HepG2 (cell line): ENCODE results near the gene PRDM15. TPM values are rescaled to one million over a fixed set of nuclear protein-coding genes. Genes with fewer than 3 reads are reported as not detected.

ENCODE experiments used
- ATAC-seq: fragments of 200-7000 bp; cut with Tn5 transposase; 3 replicates; pipeline ENCODE4 v1.9.1; 2020; ENCODE audit warnings: mild to moderate bottlenecking, moderate library complexity
- BruUV-seq: library from RNA; stranded (reverse); fragments of 400-500 nt; replicated peaks from 2 replicates; lab custom pipeline; 2021; lab: Mats Ljungman, UMichigan
- CTCF ChIA-PET: fragments of 300-600 bp; formaldehyde crosslinking; extraction: SDS; loops from one replicate; lab custom pipeline; 2021; ENCODE audit warnings: low total read pairs, inconsistent platforms, low intra/inter-chr PET ratio; lab: Yijun Ruan, JAX
- POLR2A ChIA-PET: fragments of 350-600 bp; sonication (Branson Sonifier 250); formaldehyde crosslinking; loops from one replicate; lab custom pipeline; 2020; ENCODE audit warnings: antibody characterized with exemption, inconsistent platforms; lab: Yijun Ruan, JAX
- DNase-seq: peaks from one replicate; pipeline ENCODE4 v3.0.0-alpha.2; 2015; ENCODE audit warnings: low spot score
- FAIRE-seq: peaks from 3 replicates; lab custom pipeline; 2011; peaks lifted over from hg19 to GRCh38; lab: Jason Lieb, UNC
- H2AFZ ChIP-seq: one replicate; pipeline ENCODE4 v1.6.1; 2011; ENCODE audit warnings: low read length, inconsistent platforms
- H3K27ac ChIP-seq: fragments of 300-600 bp; 3 replicates; pipeline ENCODE4 v1.8.0; 2011; ENCODE audit warnings: mixed run types, mild to moderate bottlenecking, mixed read lengths, low read length, inconsistent platforms; ENCODE audit not compliant: insufficient read depth; ENCODE audit errors: extremely low read length
- H3K27me3 ChIP-seq, 2 experiments: fragments of 200-600 bp in 1 of 2; 2 replicates in 1 of 2; 3 replicates in 1 of 2; pipeline versions ENCODE4 v1.6.0 to v1.8.0; 2011; ENCODE audit warnings: low read length in 2 of 2, mild to moderate bottlenecking in 2 of 2, moderate library complexity in 2 of 2, inconsistent platforms in 1 of 2; ENCODE audit not compliant: insufficient read depth in 2 of 2, control insufficient read depth in 1 of 2
- H3K36me3 ChIP-seq, 2 experiments: fragments of 200-600 bp in 1 of 2; replicated peaks in 1 of 2; 2 replicates in 1 of 2; 3 replicates in 1 of 2; pipeline versions ENCODE4 v1.5.1 to v1.8.0; 2011; ENCODE audit warnings: low read length in 2 of 2, inconsistent platforms in 1 of 2; ENCODE audit not compliant: insufficient read depth in 2 of 2, control insufficient read depth in 1 of 2
- H3K4me1 ChIP-seq: 2 replicates; pipeline ENCODE4 v1.5.1; 2012; ENCODE audit warnings: low read length, inconsistent platforms; ENCODE audit not compliant: insufficient read depth
- H3K4me2 ChIP-seq: 2 replicates; pipeline ENCODE4 v1.6.0; 2011; ENCODE audit warnings: low read depth, low read length, inconsistent platforms
- H3K4me3 ChIP-seq, 3 experiments: fragments of 200-600 bp in 1 of 3; sonication (generic), shearing (Covaris generic) in 1 of 3; replicated peaks in 1 of 3; 2 replicates each; pipeline ENCODE4 v1.5.1; 2011 to 2016; ENCODE audit warnings: low read length in 3 of 3, inconsistent platforms in 2 of 3, low read depth in 2 of 3, mild to moderate bottlenecking in 2 of 3, control low read depth in 1 of 3, mixed read lengths in 1 of 3; ENCODE audit not compliant: insufficient read depth in 1 of 3
- H3K79me2 ChIP-seq: one replicate; pipeline ENCODE4 v1.6.1; 2011; ENCODE audit warnings: low read length, inconsistent platforms; ENCODE audit not compliant: insufficient read depth
- H3K9ac ChIP-seq: 2 replicates; pipeline ENCODE4 v1.6.0; 2011; ENCODE audit warnings: mild to moderate bottlenecking, low read depth, low read length, inconsistent platforms; ENCODE audit not compliant: insufficient read depth
- H3K9me3 ChIP-seq: 2 replicates; pipeline ENCODE4 v1.5.1; 2012; ENCODE audit warnings: mild to moderate bottlenecking, low read length
- H4K20me1 ChIP-seq: 2 replicates; pipeline ENCODE4 v1.6.0; 2011; ENCODE audit warnings: inconsistent platforms, mild to moderate bottlenecking, low read length, moderate library complexity; ENCODE audit not compliant: insufficient read depth
- FOXA3 ChIP-seq: IDR thresholded peaks from 2 replicates; pipeline ENCODE4 v1.6.1; 2016; ENCODE audit warnings: missing genetic modification reagents, missing compliant biosample characterization
- JUNB ChIP-seq: sonication (generic); formaldehyde crosslinking; IDR thresholded peaks from 2 replicates; pipeline ENCODE4 v1.8.0; 2022; ENCODE audit warnings: missing genetic modification reagents, mild to moderate bottlenecking, borderline replicate concordance
- MIER3 ChIP-seq: IDR thresholded peaks from 2 replicates; pipeline ENCODE4 v1.6.1; 2016; ENCODE audit warnings: missing compliant biosample characterization, borderline replicate concordance
- ZFY ChIP-seq: sonication (generic); formaldehyde crosslinking; IDR thresholded peaks from 2 replicates; pipeline ENCODE4 v1.4.0; 2020; ENCODE audit warnings: missing genetic modification reagents
- ZNF124 ChIP-seq: sonication (generic); formaldehyde crosslinking; IDR thresholded peaks from 2 replicates; pipeline ENCODE4 v1.4.0; 2020; ENCODE audit warnings: missing genetic modification reagents
- ZNF350 ChIP-seq: sonication (generic); formaldehyde crosslinking; IDR thresholded peaks from 2 replicates; pipeline ENCODE4 v1.4.0; 2020; ENCODE audit warnings: mild to moderate bottlenecking, low read depth, missing genetic modification reagents, borderline replicate concordance
- ZNF788 ChIP-seq: sonication (generic); formaldehyde crosslinking; IDR thresholded peaks from 2 replicates; pipeline ENCODE4 v1.5.0; 2020; ENCODE audit warnings: mild to moderate bottlenecking, missing genetic modification reagents, borderline replicate concordance
- WGBS: methylation state at CpG from one replicate; pipeline ENCODE4 v1.1.6; 2017; ENCODE audit warnings: low lambda C conversion rate; 5-methylcytosine and 5-hydroxymethylcytosine counted together
- in situ Hi-C: cut with HindIII; loops from 2 replicates; pipeline ENCODE4 v1.10.0; 2017; ENCODE audit warnings: low pct_unique_long_range_greater_than_20kb; ENCODE audit not compliant: extremely low pct_ligation_motif_present
- intact Hi-C: fragments of 100-400 bp; cut with micrococcal nuclease; formaldehyde crosslinking; loops from one replicate; pipeline ENCODE4 v1.10.0; 2022; ENCODE audit not compliant: unreplicated experiment
- polyA plus RNA-seq, 8 experiments: library from polyadenylated mRNA; depleted of rRNA in 3 of 8; stranded (reverse) in 7 of 8; unstranded in 1 of 8; fragments of >200 nt; fragmentation: Illumina TruSeq in 4 of 8; extraction: Trizol in 4 of 8; gene quantifications; 2 replicates each; pipeline versions ENCODE4 v1.2.1 to v1.2.3, GENCODE V29; 2011 to 2016; ENCODE audit warnings: low read depth in 4 of 8, missing spikeins in 1 of 8, mixed read lengths in 1 of 8; ENCODE audit not compliant: insufficient read depth in 1 of 8
- total RNA-seq, 5 experiments: library from RNA; depleted of rRNA; stranded (reverse); fragments of >200 nt; fragmentation: Illumina TruSeq; extraction: Trizol; gene quantifications; 2 replicates each; pipeline ENCODE4 v1.2.3, GENCODE V29; 2016; ENCODE audit warnings: low read depth in 1 of 5
- TF ChIP-seq, protein P1 (sequence below): sonication (generic); formaldehyde crosslinking; IDR thresholded peaks from 2 replicates; pipeline ENCODE4 v1.4.0; 2020; ENCODE audit warnings: missing genetic modification reagents, borderline replicate concordance
- TF ChIP-seq, protein P2 (sequence below): sonication (generic); formaldehyde crosslinking; IDR thresholded peaks from 2 replicates; pipeline ENCODE4 v1.5.0; 2020; ENCODE audit warnings: missing genetic modification reagents, mild to moderate bottlenecking, borderline replicate concordance
- TF ChIP-seq, protein P3 (sequence below): sonication (generic); formaldehyde crosslinking; IDR thresholded peaks from 2 replicates; pipeline ENCODE4 v1.4.0; 2020; ENCODE audit warnings: missing genetic modification reagents, borderline replicate concordance

The PRDM15 gene
- total and polyA plus RNA-seq, 2 of the 13 experiments (the other 11 are each of a cell fraction or from before 2014, with no cell fraction given): 4.0 to 6.9 TPM

DNA sequence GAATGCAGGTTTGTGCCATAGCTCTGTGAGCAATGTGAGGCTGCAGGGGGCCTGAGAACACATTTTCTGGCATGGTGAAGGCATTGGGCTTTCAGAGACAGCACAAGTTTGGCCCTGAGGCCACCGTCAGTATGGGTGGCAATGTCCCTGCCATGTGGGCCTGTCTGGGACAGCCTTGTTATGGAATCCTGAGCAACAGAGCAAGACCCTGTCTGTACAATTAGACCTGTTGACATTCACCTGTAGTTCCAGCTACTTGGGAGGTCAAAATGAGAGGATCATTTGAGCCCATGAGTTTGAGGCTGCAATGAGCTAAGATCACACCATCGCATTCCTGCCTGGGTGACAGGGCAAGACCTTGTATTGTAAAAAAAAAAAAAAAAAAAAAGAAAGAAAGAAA lies 35.6 kb downstream of the PRDM15 start:
- 92% methylated on average over 2 of the region's 2 CpGs for WGBS
- no peak overlapping the region for H2AFZ ChIP-seq
- no peak overlapping the region for H3K4me2 ChIP-seq
- no peaks in the 10 kb centered on the region for H3K79me2 ChIP-seq
- POLR2A ChIA-PET: no interaction called here
- in situ Hi-C loops (no loop called here), intact Hi-C loops (no loop called here)
- DNase-seq: no peak
- no peak for FAIRE-seq
- BruUV-seq: no TSS peak
- no peak overlapping the region for H3K27ac ChIP-seq
- H3K9me3 ChIP-seq: peaks cover 9% of the 10 kb centered on the region
- CTCF ChIA-PET: no interaction called here
- H3K4me3 ChIP-seq: no peak overlapping the region
- H3K36me3 ChIP-seq: peaks cover 2 to 13% of the 10 kb centered on the region in 2 experiments; a peak in 4 of 5 replicates
- ATAC-seq: no peak
- no peaks in the 10 kb centered on the region for H4K20me1 ChIP-seq
- no peaks in the 10 kb centered on the region for H3K4me1 ChIP-seq
- TF ChIP-seq ZNF350 (no peak), ZNF788 (no peak), ZFY (CRISPR knock-in tag) (no peak), FOXA3 (CRISPR knock-in tag) (no peak), ZNF124 (no peak), MIER3 (CRISPR knock-in tag) (no peak), JUNB (CRISPR knock-in tag) (no peak)
- TF ChIP-seq, protein P1, sequence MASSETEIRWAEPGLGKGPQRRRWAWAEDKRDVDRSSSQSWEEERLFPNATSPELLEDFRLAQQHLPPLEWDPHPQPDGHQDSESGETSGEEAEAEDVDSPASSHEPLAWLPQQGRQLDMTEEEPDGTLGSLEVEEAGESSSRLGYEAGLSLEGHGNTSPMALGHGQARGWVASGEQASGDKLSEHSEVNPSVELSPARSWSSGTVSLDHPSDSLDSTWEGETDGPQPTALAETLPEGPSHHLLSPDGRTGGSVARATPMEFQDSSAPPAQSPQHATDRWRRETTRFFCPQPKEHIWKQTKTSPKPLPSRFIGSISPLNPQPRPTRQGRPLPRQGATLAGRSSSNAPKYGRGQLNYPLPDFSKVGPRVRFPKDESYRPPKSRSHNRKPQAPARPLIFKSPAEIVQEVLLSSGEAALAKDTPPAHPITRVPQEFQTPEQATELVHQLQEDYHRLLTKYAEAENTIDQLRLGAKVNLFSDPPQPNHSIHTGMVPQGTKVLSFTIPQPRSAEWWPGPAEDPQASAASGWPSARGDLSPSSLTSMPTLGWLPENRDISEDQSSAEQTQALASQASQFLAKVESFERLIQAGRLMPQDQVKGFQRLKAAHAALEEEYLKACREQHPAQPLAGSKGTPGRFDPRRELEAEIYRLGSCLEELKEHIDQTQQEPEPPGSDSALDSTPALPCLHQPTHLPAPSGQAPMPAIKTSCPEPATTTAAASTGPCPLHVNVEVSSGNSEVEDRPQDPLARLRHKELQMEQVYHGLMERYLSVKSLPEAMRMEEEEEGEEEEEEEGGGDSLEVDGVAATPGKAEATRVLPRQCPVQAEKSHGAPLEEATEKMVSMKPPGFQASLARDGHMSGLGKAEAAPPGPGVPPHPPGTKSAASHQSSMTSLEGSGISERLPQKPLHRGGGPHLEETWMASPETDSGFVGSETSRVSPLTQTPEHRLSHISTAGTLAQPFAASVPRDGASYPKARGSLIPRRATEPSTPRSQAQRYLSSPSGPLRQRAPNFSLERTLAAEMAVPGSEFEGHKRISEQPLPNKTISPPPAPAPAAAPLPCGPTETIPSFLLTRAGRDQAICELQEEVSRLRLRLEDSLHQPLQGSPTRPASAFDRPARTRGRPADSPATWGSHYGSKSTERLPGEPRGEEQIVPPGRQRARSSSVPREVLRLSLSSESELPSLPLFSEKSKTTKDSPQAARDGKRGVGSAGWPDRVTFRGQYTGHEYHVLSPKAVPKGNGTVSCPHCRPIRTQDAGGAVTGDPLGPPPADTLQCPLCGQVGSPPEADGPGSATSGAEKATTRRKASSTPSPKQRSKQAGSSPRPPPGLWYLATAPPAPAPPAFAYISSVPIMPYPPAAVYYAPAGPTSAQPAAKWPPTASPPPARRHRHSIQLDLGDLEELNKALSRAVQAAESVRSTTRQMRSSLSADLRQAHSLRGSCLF (CRISPR knock-in tag): no peak
- TF ChIP-seq, protein P2, sequence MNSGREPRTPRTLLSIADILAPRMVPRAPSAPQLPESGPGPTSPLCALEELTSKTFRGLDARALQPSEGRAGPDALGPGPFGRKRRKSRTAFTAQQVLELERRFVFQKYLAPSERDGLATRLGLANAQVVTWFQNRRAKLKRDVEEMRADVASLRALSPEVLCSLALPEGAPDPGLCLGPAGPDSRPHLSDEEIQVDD (CRISPR knock-in tag): no peak
- TF ChIP-seq, protein P3, sequence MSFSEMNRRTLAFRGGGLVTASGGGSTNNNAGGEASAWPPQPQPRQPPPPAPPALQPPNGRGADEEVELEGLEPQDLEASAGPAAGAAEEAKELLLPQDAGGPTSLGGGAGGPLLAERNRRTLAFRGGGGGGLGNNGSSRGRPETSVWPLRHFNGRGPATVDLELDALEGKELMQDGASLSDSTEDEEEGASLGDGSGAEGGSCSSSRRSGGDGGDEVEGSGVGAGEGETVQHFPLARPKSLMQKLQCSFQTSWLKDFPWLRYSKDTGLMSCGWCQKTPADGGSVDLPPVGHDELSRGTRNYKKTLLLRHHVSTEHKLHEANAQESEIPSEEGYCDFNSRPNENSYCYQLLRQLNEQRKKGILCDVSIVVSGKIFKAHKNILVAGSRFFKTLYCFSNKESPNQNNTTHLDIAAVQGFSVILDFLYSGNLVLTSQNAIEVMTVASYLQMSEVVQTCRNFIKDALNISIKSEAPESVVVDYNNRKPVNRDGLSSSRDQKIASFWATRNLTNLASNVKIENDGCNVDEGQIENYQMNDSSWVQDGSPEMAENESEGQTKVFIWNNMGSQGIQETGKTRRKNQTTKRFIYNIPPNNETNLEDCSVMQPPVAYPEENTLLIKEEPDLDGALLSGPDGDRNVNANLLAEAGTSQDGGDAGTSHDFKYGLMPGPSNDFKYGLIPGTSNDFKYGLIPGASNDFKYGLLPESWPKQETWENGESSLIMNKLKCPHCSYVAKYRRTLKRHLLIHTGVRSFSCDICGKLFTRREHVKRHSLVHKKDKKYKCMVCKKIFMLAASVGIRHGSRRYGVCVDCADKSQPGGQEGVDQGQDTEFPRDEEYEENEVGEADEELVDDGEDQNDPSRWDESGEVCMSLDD: no peak
- H3K9ac ChIP-seq: no peak overlapping the region
- H3K27me3 ChIP-seq: no peaks in the 10 kb centered on the region
